ENCODE results near the gene TPX2. TPM values are rescaled to one million over a fixed set of nuclear protein-coding genes. Genes with fewer than 3 reads are reported as not detected.

Gene TPX2
- total and polyA plus RNA-seq, 10 of the 15 experiments (the other 5 are each of a cell fraction or from before 2014, with no cell fraction given), result 29.7 to 144 (median 89.0) TPM

GRCh38 chr20:31838646-31839292 is 99.7 kb downstream of the TPX2 start:
- no peaks in the 10 kb centered on the region for H3K9me3 ChIP-seq (replicated peaks; ENCODE audit: control insufficient read depth, insufficient read depth, low read length)
- ChIA-PET RAD21 (ENCODE audit: unreplicated experiment) (interaction anchor here (1.0 kb wide), 1 partner anchor 53 kb away, joined by 3 read pairs; no protein-coding TSS in a partner anchor), SMC1A (ENCODE audit: uncharacterized antibody, unreplicated experiment) (interaction anchor here (1.0 to 2.9 kb wide), 4 partner anchors 9 to 196 kb away, joined by 3 to 13 read pairs (median 4); no protein-coding TSS in a partner anchor), POLR2A (no interaction called here), CTCF (interaction anchor here (2.4 to 5.7 kb wide), 4 partner anchors 9 to 114 kb away, joined by 15 to 37 read pairs (median 24); partner anchors contain the start of gene PDRG1)
- no peak for DNase-seq (ENCODE audit: low read depth, low spot score)
- H3K27ac ChIP-seq (ENCODE audit: control insufficient read depth, insufficient read depth), result no peak overlapping the region
- no peaks in the 10 kb centered on the region for H3K79me2 ChIP-seq (ENCODE audit: control insufficient read depth, insufficient read depth, low read length)
- TF ChIP-seq SP1 (IDR thresholded peaks at IDR 0.05; ENCODE audit: low read depth, low read length) (no peak), ZNF622 (IDR thresholded peaks at IDR 0.05) (no peak), ZNF217 (IDR thresholded peaks at IDR 0.05) (no peak), EED (IDR thresholded peaks at IDR 0.05; ENCODE audit: low read depth) (no peak), ZSCAN29 (IDR thresholded peaks at IDR 0.05) (no peak), NFYA (IDR thresholded peaks at IDR 0.05; ENCODE audit: borderline replicate concordance, low read depth, low read length) (no peak), RB1 (IDR thresholded peaks at IDR 0.05; ENCODE audit: borderline replicate concordance) (no peak), KLF5 (IDR thresholded peaks at IDR 0.05; ENCODE audit: partially characterized antibody) (no peak)
- TF ChIP-seq, protein P1, sequence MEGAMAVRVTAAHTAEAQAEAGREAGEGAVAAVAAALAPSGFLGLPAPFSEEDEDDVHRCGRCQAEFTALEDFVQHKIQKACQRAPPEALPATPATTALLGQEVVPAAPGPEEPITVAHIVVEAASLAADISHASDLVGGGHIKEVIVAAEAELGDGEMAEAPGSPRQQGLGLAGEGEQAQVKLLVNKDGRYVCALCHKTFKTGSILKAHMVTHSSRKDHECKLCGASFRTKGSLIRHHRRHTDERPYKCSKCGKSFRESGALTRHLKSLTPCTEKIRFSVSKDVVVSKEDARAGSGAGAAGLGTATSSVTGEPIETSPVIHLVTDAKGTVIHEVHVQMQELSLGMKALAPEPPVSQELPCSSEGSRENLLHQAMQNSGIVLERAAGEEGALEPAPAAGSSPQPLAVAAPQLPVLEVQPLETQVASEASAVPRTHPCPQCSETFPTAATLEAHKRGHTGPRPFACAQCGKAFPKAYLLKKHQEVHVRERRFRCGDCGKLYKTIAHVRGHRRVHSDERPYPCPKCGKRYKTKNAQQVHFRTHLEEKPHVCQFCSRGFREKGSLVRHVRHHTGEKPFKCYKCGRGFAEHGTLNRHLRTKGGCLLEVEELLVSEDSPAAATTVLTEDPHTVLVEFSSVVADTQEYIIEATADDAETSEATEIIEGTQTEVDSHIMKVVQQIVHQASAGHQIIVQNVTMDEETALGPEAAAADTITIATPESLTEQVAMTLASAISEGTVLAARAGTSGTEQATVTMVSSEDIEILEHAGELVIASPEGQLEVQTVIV (IDR thresholded peaks at IDR 0.05; ENCODE audit: borderline replicate concordance, partially characterized antibody), result no peak
- intact Hi-C loops (cut with micrococcal nuclease; ENCODE audit: unreplicated experiment), result no loop called here
- H3K4me1 ChIP-seq (ENCODE audit: control insufficient read depth, insufficient read depth, low read length), result peaks cover 8% of the 10 kb centered on the region
- H3K36me3 ChIP-seq (ENCODE audit: control insufficient read depth in 2 of 2, insufficient read depth in 2 of 2, low read length in 1 of 2), result no peaks in the 10 kb centered on the region
- FAIRE-seq, result no peak
- WGBS (ENCODE audit: insufficient coverage, insufficient replicate concordance, low lambda C conversion rate, missing lambda C conversion rate), result 56% methylated on average over 7 of the region's 9 CpGs
- H3K4me2 ChIP-seq (ENCODE audit: control insufficient read depth, insufficient read depth), result no peak overlapping the region
- H3K4me3 ChIP-seq, result no peak overlapping the region
- ATAC-seq, result no peak
- in situ Hi-C loops (cut with MboI), result no loop called here
- no peaks in the 10 kb centered on the region for H4K20me1 ChIP-seq (ENCODE audit: control insufficient read depth, insufficient read depth)
- BruUV-seq (replicated peaks), result no TSS peak
- H3K9ac ChIP-seq (ENCODE audit: control insufficient read depth, insufficient read depth, low read length), result no peak overlapping the region
- H3K27me3 ChIP-seq (replicated peaks in 1 of 2; ENCODE audit: control insufficient read depth in 2 of 2, insufficient read depth in 2 of 2, low read length in 1 of 2), result no peaks in the 10 kb centered on the region
- no peak overlapping the region for H2AFZ ChIP-seq (ENCODE audit: control insufficient read depth, low read depth, low read length)
